NCI-H524 treated with DMSO at 0.1 percent for 48 hours (cell line): Measurements from ENCODE around the gene KCND3.

Experiments used
- DNase-seq: peaks from one replicate; lab custom pipeline; 2025; lab: John Stamatoyannopoulos, UW

KCND3 gene

DNA sequence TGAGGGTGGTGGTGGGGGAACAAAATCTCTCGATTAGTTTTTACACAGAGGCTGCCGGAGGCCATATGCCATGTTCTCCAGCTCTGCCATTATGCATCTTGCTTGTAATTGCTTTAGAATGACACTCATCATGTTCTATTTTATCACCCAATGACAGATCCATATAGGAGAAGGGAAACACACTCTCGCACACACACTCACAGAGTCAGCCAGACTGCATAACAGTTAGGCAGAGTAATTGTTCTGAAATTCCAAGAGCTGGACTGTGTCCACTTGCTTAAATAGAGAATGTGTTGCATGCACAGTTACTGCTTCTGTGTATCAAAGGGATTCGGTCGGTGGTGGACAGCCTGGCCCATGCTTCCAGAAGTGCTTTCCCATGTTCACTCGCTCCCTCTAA lies 30.6 kb downstream of the KCND3 start:
- DNase-seq, result no peak

- no peak for DNase-seq
Measured at GRCh38 chr1:111958075-111958474, 31.4 kb downstream of the KCND3 start.

GRCh38 chr1:111956155-111956771 lies 33.2 kb downstream of the KCND3 start:
- no peak for DNase-seq

DNA sequence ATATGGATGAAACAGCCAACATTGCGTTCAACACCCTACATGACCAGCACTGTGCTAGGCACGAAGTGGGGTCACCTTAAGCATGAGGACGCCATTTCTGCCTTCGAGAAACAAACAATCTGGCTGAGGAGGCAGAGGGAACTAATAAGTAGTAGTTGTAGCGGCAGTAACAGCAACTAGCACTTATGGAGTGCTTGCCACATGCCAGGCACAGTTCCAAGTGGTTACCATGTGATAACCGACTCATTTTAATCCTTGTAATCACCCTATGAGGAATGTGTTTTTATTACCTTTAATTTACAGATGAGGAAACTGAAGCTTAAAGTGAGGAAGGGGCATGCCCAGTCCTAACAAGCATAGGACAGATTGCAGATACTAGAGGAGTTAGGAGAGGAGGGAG lies 33.7 kb downstream of the KCND3 start:
- DNase-seq, result peak; percentile 80

DNA sequence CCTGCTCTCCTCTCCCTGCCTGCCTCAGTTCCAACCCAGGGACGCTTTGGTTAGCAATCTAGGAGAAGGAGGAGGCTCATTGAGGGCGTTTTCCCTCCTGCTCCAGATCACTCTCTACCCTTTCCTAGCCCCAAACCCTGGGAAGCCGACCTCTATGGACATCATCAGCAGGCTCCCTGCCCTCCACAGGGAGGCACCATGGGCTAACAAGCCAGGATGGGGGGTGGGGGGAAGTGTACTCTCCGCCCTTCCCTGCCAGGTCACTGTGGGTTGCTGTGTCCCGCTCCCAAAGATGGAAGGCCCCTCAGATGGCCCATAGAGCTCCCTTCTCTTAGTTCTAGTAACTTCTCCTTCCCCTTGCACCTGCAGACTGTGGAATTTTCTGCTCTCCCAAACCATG lies 35.7 kb downstream of the KCND3 start:
- no peak for DNase-seq

DNA sequence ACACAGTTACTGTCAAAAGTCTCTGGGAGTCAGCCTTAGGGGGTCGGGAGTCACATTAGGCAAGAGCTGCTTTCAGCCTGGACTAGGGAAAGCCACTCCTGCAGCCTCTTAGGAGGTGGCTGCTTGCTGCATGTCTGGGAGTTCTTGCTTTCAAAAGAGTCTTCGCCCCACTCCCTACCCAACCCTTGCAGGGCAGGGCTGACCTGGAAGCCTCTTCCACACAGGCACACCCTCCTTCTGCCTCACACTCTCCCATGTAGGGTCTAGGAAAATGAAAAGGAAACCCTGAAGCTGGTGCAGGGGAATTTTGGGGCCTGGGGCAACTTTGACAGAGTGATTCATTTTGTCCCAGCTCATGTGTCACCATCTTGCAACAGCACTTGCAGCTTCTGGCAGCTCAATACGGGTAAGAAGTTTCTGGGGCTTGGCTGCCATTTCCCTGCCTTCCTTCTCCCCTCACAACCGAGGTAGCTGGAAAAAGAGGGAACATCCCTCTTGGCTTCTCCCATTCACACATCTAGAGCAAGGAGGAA lies 37.3 kb downstream of the KCND3 start:
- DNase-seq, result no peak

GRCh38 chr1:111948209-111949171 lies 41.0 kb downstream of the KCND3 start:
- DNase-seq, result peak; percentile 42

GRCh38 chr1:111943846-111944749 lies 45.4 kb downstream of the KCND3 start:
- no peak for DNase-seq

GRCh38 chr1:111943066-111943465 lies 46.4 kb downstream of the KCND3 start:
- DNase-seq, result no peak

DNA sequence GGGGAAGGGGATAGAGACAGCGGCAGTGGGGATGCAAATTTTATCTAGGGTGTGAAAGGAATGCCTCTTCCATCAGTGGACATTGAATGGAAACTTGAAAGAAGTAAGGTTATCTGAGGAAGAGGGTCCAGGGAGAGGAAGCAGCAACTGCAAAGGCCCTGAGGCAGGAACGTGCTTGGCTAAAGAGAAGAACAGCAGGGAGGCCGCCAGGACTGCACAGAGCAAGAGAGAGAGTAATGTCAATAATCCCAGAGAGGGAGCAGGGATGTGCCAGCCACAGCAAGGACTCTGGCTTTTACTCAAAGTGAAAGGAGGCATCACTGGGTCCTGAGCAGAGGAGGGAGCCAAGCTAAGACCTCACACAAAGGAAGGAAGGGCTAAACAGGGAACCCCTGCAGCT lies 50.9 kb downstream of the KCND3 start:
- no peak for DNase-seq

GRCh38 chr1:111938123-111938522 lies 51.3 kb downstream of the KCND3 start:
- no peak for DNase-seq

DNA sequence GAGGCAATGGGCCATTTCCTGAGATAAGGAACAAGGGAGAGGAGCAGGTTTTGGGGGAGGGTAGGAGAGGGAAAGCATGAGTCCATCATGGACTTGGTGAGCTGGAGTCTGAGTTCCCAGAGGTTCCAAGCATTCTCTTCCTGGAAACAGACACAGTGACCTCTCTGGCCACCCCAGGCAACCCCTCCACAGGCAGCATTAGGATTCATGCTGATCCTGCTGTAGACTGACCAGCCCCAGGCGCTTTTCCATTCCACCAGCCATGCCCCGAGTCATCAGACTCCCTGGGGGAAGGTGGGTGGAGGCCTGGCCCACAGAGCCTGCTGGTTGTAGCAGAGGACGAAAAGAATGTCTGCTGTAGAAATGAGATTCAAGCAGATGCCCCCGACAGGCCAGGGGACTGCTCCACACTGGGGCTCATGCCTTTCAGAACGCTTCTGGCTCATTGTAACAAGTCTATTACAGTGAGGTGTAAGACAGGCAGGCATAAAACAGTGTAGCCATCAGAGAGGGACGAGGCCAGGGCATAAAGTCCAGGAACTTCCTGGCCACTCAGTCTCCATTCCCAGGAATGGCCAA lies 52.2 kb downstream of the KCND3 start:
- no peak for DNase-seq

GRCh38 chr1:111934106-111934852 lies 55.2 kb downstream of the KCND3 start:
- DNase-seq, result no peak

DNA sequence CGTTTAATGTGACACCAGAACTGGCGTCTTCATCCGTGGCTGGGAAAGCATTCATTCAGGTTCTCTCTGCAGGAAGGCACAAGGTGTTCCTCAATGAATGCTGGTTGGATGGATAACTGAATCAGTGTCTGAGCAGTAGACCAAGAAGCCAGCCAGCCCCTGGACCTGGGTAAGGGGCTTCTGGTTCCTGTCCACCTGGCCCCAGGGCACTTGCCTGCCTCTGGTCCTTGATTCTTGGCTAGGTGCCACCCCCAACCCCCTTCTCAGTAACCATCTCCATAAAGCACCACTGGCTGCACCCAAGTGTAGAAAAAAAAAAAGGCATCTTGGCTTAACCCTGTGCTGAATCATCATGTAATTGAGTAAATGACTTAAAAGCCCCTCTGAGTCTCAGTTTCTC lies 59.1 kb downstream of the KCND3 start:
- DNase-seq, result no peak

DNA sequence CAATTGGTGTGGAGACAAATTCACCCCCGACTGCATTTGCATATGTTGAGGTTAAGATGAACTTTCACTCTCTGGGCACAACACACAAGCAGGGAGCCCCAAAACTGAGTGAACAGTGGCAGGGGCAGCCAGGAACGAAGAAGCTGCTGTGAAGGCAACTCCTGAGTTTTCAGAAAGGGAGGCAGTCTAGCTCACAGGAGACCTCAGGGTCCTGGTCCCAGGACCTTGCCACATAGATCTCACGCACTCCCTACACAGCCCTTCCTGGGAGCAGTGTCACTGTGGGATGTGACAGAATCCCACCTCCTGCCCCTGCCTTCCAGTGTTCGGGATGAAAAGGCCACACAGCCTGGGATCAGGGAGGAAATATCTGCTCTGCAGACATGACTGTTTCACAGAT lies 60.9 kb downstream of the KCND3 start:
- no peak for DNase-seq

- DNase-seq, result no peak
Measured at GRCh38 chr1:111927652-111928051, 61.8 kb downstream of the KCND3 start.

DNA sequence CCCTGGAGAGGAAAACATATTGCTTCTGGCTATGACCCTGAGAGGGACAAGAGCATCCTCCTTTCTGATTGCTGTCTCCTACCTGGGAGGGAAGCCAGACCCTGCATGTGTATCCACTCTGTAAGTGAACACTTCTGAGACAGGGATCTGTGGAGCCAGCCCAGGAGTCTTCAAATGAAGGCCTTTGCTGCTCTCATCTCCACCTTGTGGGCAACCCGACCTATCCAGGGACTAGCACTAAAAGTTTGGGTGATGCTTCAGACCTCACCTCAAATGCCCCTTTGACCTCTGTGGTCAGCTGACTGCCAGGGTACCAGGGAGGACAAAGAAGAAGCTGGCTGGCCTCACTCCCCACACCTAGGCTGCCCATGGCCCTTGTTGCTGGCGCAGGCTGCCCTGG lies 64.7 kb downstream of the KCND3 start:
- DNase-seq, result no peak

DNA sequence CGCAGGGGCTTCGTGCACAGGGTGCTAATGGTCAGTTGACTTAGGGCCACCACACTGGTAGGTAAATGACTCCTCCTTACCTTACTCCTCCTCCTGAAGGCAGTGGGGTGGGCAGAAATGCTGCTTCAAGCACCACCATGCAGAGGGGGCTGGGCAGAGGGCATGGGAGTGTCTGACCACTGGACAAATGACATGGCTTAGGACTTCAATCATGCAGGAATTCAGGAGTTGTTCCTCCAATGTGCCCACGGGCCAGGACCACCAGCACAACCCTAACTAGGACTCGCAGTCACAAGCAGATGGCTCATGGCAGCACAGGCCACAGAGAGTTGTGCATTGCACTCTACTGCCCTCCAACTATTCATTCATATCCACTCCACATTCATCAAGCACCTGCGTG lies 65.7 kb downstream of the KCND3 start:
- DNase-seq, result no peak

DNA sequence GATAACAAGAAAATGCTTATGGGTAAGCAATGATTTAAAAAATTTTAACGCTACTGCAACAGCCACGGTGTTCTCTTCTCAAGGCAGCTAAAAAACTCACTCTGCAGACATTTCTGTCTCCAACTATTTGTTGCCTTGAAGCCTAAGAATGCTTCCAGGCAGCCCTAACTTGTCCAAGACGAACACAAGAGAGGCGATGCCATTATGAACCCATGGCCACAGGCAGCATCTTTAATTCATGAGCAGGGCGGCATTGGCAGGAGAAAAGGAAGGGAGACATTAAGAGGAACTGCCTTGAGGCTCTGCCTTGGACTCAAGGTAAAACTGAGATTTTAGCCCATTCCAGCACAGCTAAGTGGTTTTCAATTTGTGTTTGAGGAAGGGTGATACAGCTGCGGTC lies 67.5 kb downstream of the KCND3 start:
- no peak for DNase-seq

DNA sequence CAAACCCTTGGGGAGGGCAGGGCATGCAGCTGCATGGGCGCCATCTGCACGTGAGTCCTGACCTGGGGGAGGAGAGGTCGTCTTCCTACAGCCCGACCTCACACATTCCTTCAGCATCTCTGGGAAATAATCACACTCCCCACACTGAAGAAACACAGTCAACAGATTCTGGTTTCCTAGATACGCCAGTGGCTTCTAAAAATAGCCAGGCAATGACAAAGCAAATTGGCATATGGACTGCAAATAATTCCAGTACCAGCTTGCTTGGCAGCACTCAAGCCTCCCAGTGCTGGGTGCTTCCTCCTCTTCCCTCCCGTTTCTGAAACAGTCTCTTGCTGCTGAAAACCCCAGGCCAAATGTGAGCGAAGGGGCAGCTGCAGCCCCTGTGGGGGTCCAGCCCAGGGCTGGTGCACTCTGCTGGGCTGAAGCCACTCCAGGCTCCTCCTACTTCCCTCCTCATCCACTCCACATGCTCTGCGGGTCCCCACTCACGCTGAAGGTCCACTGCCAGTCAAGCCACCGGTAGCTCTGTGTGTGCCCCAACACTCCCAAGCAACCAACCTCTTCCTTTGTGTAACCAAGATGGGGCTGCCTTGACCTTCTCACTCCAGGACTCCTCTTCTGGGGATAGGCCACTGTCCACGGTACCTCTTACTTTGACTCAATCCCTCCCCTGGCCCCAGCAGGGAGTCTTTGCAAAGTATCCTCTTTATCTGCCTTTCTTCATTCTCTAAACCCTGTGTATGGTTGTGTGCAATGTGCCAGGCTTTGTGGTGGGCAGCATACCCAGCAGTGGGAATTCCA lies 69.0 kb downstream of the KCND3 start:
- DNase-seq, result no peak
